ENCODE data around the gene TPO.

TPO gene

DNA sequence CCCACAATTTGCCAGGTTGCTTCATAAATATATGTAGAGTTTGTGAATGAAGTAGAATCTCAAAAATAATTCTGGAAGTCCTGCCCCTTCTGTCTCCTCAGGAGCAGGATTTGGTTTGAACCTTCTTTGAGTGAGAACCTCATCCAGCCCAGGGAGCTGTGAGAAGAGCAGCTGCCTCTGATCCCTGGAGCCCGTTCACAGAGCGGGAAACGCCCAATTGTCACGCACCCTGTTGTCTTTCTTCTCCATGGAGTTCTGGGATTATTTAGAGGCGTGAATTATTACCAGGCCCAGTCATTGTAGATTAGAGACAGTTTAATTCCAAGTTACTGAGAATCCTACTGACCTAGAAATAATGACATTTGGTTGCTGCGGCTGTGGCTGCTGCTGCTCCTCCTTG, 66.1 kb downstream of the TPO start:
- DNase-seq, result no peak
- Histone ChIP-seq H3K36me3 (replicated peaks) (no peaks in the 10 kb centered on the region), H3K4me3 (ENCODE audit: low read depth, low read length) (no peak overlapping the region), H3K27ac (no peak overlapping the region), H3K27me3 (replicated peaks) (no peaks in the 10 kb centered on the region)
- TF ChIP-seq, protein P1, sequence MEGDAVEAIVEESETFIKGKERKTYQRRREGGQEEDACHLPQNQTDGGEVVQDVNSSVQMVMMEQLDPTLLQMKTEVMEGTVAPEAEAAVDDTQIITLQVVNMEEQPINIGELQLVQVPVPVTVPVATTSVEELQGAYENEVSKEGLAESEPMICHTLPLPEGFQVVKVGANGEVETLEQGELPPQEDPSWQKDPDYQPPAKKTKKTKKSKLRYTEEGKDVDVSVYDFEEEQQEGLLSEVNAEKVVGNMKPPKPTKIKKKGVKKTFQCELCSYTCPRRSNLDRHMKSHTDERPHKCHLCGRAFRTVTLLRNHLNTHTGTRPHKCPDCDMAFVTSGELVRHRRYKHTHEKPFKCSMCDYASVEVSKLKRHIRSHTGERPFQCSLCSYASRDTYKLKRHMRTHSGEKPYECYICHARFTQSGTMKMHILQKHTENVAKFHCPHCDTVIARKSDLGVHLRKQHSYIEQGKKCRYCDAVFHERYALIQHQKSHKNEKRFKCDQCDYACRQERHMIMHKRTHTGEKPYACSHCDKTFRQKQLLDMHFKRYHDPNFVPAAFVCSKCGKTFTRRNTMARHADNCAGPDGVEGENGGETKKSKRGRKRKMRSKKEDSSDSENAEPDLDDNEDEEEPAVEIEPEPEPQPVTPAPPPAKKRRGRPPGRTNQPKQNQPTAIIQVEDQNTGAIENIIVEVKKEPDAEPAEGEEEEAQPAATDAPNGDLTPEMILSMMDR (IDR thresholded peaks at IDR 0.05; ENCODE audit: low read depth, low read length, missing control alignments), result no peak
- in situ Hi-C loops (cut with HindIII; ENCODE audit: low pct_ligation_motif_present, low sequenced_read_pairs), result no loop called here

- Histone ChIP-seq H3K36me3 (replicated peaks) (no peaks in the 10 kb centered on the region), H3K27me3 (replicated peaks) (no peaks in the 10 kb centered on the region), H3K4me3 (ENCODE audit: low read depth, low read length) (no peak overlapping the region), H3K27ac (no peak overlapping the region)
- in situ Hi-C loops (cut with HindIII; ENCODE audit: low pct_ligation_motif_present, low sequenced_read_pairs), result no loop called here
- DNase-seq, result no peak
- TF ChIP-seq, protein P1 (IDR thresholded peaks at IDR 0.05; ENCODE audit: low read depth, low read length, missing control alignments), result no peak
These were observed 67.4 kb downstream of the TPO start for GRCh38 chr2:1480671-1481076.

GRCh38 chr2:1481406-1482252, 68.4 kb downstream of the TPO start:
- no peak overlapping the region for H3K4me3 ChIP-seq (ENCODE audit: low read depth, low read length)
- H3K36me3 ChIP-seq (replicated peaks), result no peaks in the 10 kb centered on the region
- H3K27me3 ChIP-seq (replicated peaks), result no peaks in the 10 kb centered on the region
- no peak overlapping the region for H3K27ac ChIP-seq
- DNase-seq, result no peak
- in situ Hi-C loops (cut with HindIII; ENCODE audit: low pct_ligation_motif_present, low sequenced_read_pairs), result no loop called here
- TF ChIP-seq, protein P1 (IDR thresholded peaks at IDR 0.05; ENCODE audit: low read depth, low read length, missing control alignments), result no peak

- Histone ChIP-seq H3K27ac (no peak overlapping the region), H3K36me3 (replicated peaks) (no peaks in the 10 kb centered on the region), H3K4me3 (ENCODE audit: low read depth, low read length) (no peak overlapping the region), H3K27me3 (replicated peaks) (no peaks in the 10 kb centered on the region)
- DNase-seq, result no peak
- in situ Hi-C loops (cut with HindIII; ENCODE audit: low pct_ligation_motif_present, low sequenced_read_pairs), result no loop called here
- TF ChIP-seq, protein P1 (IDR thresholded peaks at IDR 0.05; ENCODE audit: low read depth, low read length, missing control alignments), result no peak
These were observed 69.0 kb downstream of the TPO start for GRCh38 chr2:1482253-1482675.

DNA sequence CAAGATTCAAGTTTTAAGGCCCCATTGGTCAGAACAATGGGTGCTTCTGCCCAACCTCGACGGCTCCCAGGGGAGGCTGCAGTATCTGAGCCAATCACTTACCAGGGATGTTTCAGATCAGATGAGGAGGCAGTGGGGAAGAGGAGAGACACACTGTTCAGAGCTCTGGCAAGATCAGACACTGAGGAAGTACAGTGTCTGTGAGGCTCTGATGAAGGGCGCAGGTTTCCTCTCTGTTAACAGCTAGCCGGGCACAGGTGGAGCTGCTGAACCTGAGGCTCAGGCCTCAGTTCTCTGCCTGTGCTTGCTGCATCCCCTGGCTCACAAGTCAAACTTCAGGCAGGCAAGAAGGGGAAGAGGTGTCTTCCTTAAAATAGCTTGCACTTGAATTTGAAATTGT, 69.7 kb downstream of the TPO start:
- no peaks in the 10 kb centered on the region for H3K36me3 ChIP-seq (replicated peaks)
- no peaks in the 10 kb centered on the region for H3K27me3 ChIP-seq (replicated peaks)
- no peak overlapping the region for H3K27ac ChIP-seq
- in situ Hi-C loops (cut with HindIII; ENCODE audit: low pct_ligation_motif_present, low sequenced_read_pairs), result no loop called here
- no peak overlapping the region for H3K4me3 ChIP-seq (ENCODE audit: low read depth, low read length)
- no peak for DNase-seq
- TF ChIP-seq, protein P1 (IDR thresholded peaks at IDR 0.05; ENCODE audit: low read depth, low read length, missing control alignments), result no peak

- in situ Hi-C loops (cut with HindIII; ENCODE audit: low pct_ligation_motif_present, low sequenced_read_pairs), result no loop called here
- DNase-seq, result no peak
- no peak overlapping the region for H3K27ac ChIP-seq
- no peaks in the 10 kb centered on the region for H3K36me3 ChIP-seq (replicated peaks)
- TF ChIP-seq, protein P1 (IDR thresholded peaks at IDR 0.05; ENCODE audit: low read depth, low read length, missing control alignments), result no peak
- no peak overlapping the region for H3K4me3 ChIP-seq (ENCODE audit: low read depth, low read length)
- H3K27me3 ChIP-seq (replicated peaks), result no peaks in the 10 kb centered on the region
These were observed 70.3 kb downstream of the TPO start for GRCh38 chr2:1483551-1483950.
